Femur (tissue), 1 donor: ENCODE measurements around the gene HPS4.

Source experiments
- DNase-seq: peaks from one replicate; pipeline ENCODE4 v3.0.0-alpha.2; 2017

The HPS4 gene

GRCh38 chr22:26463688-26464087, 19.9 kb downstream of the HPS4 start:
- DNase-seq = no peak

- no peak for DNase-seq
These were observed 20.4 kb downstream of the HPS4 start for GRCh38 chr22:26463101-26463661.

- no peak for DNase-seq
These were observed 20.9 kb downstream of the HPS4 start for GRCh38 chr22:26462641-26463040.

GRCh38 chr22:26462051-26462450, 21.5 kb downstream of the HPS4 start:
- DNase-seq = no peak

GRCh38 chr22:26461188-26461810, 22.3 kb downstream of the HPS4 start:
- DNase-seq = peak; percentile 60

- DNase-seq = no peak
These were observed 23.4 kb downstream of the HPS4 start for GRCh38 chr22:26460202-26460601.

- DNase-seq = no peak
These were observed 25.8 kb downstream of the HPS4 start for GRCh38 chr22:26457661-26458272.

GRCh38 chr22:26453812-26454500, 29.6 kb downstream of the HPS4 start:
- no peak for DNase-seq

- DNase-seq = no peak
These were observed 30.4 kb downstream of the HPS4 start for GRCh38 chr22:26453216-26453615.

GRCh38 chr22:26452236-26453016, 31.2 kb downstream of the HPS4 start:
- DNase-seq = no peak

GRCh38 chr22:26450453-26451185, 33.0 kb downstream of the HPS4 start:
- DNase-seq = no peak

GRCh38 chr22:26448941-26449340, 34.6 kb downstream of the HPS4 start:
- no peak for DNase-seq

GRCh38 chr22:26448334-26448733, 35.2 kb downstream of the HPS4 start:
- no peak for DNase-seq

- DNase-seq = no peak
These were observed 35.8 kb downstream of the HPS4 start for GRCh38 chr22:26447584-26448329.

- DNase-seq = no peak
These were observed 36.6 kb downstream of the HPS4 start for GRCh38 chr22:26446808-26447515.

GRCh38 chr22:26445577-26446275, 37.9 kb downstream of the HPS4 start:
- DNase-seq = no peak

- no peak for DNase-seq
These were observed 38.8 kb downstream of the HPS4 start for GRCh38 chr22:26444777-26445176.

GRCh38 chr22:26443901-26444690, 39.5 kb downstream of the HPS4 start:
- DNase-seq = no peak

- DNase-seq = no peak
These were observed 41.4 kb downstream of the HPS4 start for GRCh38 chr22:26442086-26442756.
